DND-41 (cell line): Measurements from ENCODE around the gene SETX.

Source experiments
- EZH2 ChIP-seq: IDR thresholded peaks from 3 replicates; pipeline ENCODE4 v1.6.1; 2012; ENCODE audit warnings: borderline replicate concordance, low read depth, mild to moderate bottlenecking, moderate library complexity, low read length, inconsistent platforms; ENCODE audit not compliant: severe bottlenecking
- TF ChIP-seq, protein P1 (sequence below): IDR thresholded peaks from 2 replicates; pipeline ENCODE4 v1.5.1; 2012; ENCODE audit warnings: borderline replicate concordance, low read length, moderate library complexity, mild to moderate bottlenecking; ENCODE audit not compliant: poor library complexity, severe bottlenecking; ENCODE audit errors: extremely low read depth

- TF ChIP-seq, protein P1, sequence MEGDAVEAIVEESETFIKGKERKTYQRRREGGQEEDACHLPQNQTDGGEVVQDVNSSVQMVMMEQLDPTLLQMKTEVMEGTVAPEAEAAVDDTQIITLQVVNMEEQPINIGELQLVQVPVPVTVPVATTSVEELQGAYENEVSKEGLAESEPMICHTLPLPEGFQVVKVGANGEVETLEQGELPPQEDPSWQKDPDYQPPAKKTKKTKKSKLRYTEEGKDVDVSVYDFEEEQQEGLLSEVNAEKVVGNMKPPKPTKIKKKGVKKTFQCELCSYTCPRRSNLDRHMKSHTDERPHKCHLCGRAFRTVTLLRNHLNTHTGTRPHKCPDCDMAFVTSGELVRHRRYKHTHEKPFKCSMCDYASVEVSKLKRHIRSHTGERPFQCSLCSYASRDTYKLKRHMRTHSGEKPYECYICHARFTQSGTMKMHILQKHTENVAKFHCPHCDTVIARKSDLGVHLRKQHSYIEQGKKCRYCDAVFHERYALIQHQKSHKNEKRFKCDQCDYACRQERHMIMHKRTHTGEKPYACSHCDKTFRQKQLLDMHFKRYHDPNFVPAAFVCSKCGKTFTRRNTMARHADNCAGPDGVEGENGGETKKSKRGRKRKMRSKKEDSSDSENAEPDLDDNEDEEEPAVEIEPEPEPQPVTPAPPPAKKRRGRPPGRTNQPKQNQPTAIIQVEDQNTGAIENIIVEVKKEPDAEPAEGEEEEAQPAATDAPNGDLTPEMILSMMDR: no peak
- TF ChIP-seq EZH2: no peak
These were observed 35.2 kb downstream of the SETX start for GRCh38 chr9:132319421-132320110.
